NCI-H146 treated with DMSO at 0.1 percent for 48 hours (cell line): Measurements from ENCODE around the gene IPO11.
"Not testable (repeated sequence)": the region's sequence is repeated elsewhere in the genome, so short reads cannot be mapped to it uniquely, and the experiment has no call there.

ENCODE experiments used
- DNase-seq: peaks from one replicate; lab custom pipeline; 2025; ENCODE audit not compliant: unreplicated experiment; lab: John Stamatoyannopoulos, UW

Gene IPO11

GRCh38 chr5:62509806-62510205, 97.2 kb downstream of the IPO11 start:
- no peak for DNase-seq

- not testable (repeated sequence) for DNase-seq
Observed at GRCh38 chr5:62513085-62513484, 100.5 kb downstream of the IPO11 start.

GRCh38 chr5:62514510-62515119, 102.1 kb downstream of the IPO11 start:
- DNase-seq, result no peak

GRCh38 chr5:62520812-62521211, 108.2 kb downstream of the IPO11 start:
- not testable (repeated sequence) for DNase-seq

- no peak for DNase-seq
Observed at GRCh38 chr5:62521319-62521718, 108.8 kb downstream of the IPO11 start.

- no peak for DNase-seq
Observed at GRCh38 chr5:62522811-62523210, 110.2 kb downstream of the IPO11 start.

- DNase-seq, result no peak
Observed at GRCh38 chr5:62533597-62533996, 121.0 kb downstream of the IPO11 start.

GRCh38 chr5:62534461-62535236, 122.1 kb downstream of the IPO11 start:
- no peak for DNase-seq

GRCh38 chr5:62536232-62536631, 123.7 kb downstream of the IPO11 start:
- no peak for DNase-seq

- DNase-seq, result no peak
Observed at GRCh38 chr5:62536783-62537182, 124.2 kb downstream of the IPO11 start.

- no peak for DNase-seq
Observed at GRCh38 chr5:62538017-62538942, 125.7 kb downstream of the IPO11 start.

- DNase-seq, result no peak
Observed at GRCh38 chr5:62542720-62543119, 130.2 kb downstream of the IPO11 start.

GRCh38 chr5:62547945-62548630, 135.5 kb downstream of the IPO11 start:
- no peak for DNase-seq

GRCh38 chr5:62550103-62550502, 137.5 kb downstream of the IPO11 start:
- no peak for DNase-seq

GRCh38 chr5:62555930-62556329, 143.4 kb downstream of the IPO11 start:
- DNase-seq, result no peak

GRCh38 chr5:62558941-62559340, 146.4 kb downstream of the IPO11 start:
- DNase-seq, result no peak

- no peak for DNase-seq
Observed at GRCh38 chr5:62560786-62561185, 148.2 kb downstream of the IPO11 start.

GRCh38 chr5:62561896-62562295, 149.3 kb downstream of the IPO11 start:
- DNase-seq, result no peak

- no peak for DNase-seq
Observed at GRCh38 chr5:62562867-62563266, 150.3 kb downstream of the IPO11 start.

GRCh38 chr5:62564101-62564500, 151.5 kb downstream of the IPO11 start:
- DNase-seq, result no peak

- not testable (repeated sequence) for DNase-seq
Observed at GRCh38 chr5:62565740-62566139, 153.2 kb downstream of the IPO11 start.
